ENCODE data around the gene TPSAB1. TPM values are rescaled to one million over a fixed set of nuclear protein-coding genes. Genes with fewer than 3 reads are reported as not detected.
A peak's percentile ranks its signal among the peaks of the same experiment; 100 is the strongest.
"Not testable (repeated sequence)": the region's sequence is repeated elsewhere in the genome, so short reads cannot be mapped to it uniquely, and the experiment has no call there.

Gene TPSAB1
- polyA plus RNA-seq, 1 donor: 0.30 TPM

- peak; percentile 18 to 45 for DNase-seq
- no CpG with 5 or more reads among the region's 9 CpGs for WGBS (ENCODE audit: insufficient coverage, low lambda C conversion rate)
- Histone ChIP-seq H3K4me3 (ENCODE audit: low read length) (no peak overlapping the region), H3K36me3 (ENCODE audit: control insufficient read depth, insufficient read depth, low read length) (no peaks in the 10 kb centered on the region), H3K9me3 (ENCODE audit: control insufficient read depth, low read depth, low read length) (no peaks in the 10 kb centered on the region), H3K4me1 (ENCODE audit: control insufficient read depth, insufficient read depth, low read length) (peaks cover 14% of the 10 kb centered on the region), H3K27me3 (ENCODE audit: control insufficient read depth, insufficient read depth, low read length) (no peaks in the 10 kb centered on the region), H3K27ac (ENCODE audit: low read length) (no peak overlapping the region)
These were observed 15.9 kb upstream of the TPSAB1 start for GRCh38 chr16:1224558-1224957.

- no CpG with 5 or more reads among the region's 10 CpGs for WGBS (ENCODE audit: insufficient coverage, low lambda C conversion rate)
These were observed 15.5 kb upstream of the TPSAB1 start, which contains the start of gene TPSG1 for GRCh38 chr16:1225051-1225451. Gene TPSG1 (minus strand): TSS chr16:1225268. CDS start chr16:1225252, 16 bp downstream.

GRCh38 chr16:1225728-1226311 is 14.7 kb upstream of the TPSAB1 start:
- not testable (repeated sequence) for DNase-seq; H3K4me3 ChIP-seq (ENCODE audit: low read length); H3K27ac ChIP-seq (ENCODE audit: low read length); H3K27me3 ChIP-seq (ENCODE audit: control insufficient read depth, insufficient read depth, low read length); H3K9me3 ChIP-seq (ENCODE audit: control insufficient read depth, low read depth, low read length); H3K36me3 ChIP-seq (ENCODE audit: control insufficient read depth, insufficient read depth, low read length)
- H3K4me1 ChIP-seq (ENCODE audit: control insufficient read depth, insufficient read depth, low read length): peaks cover 14% of the 10 kb centered on the region
- WGBS (ENCODE audit: insufficient coverage, low lambda C conversion rate): no CpG with 5 or more reads among the region's 24 CpGs

More at GRCh38 chr16:1225051-1225451, 15.5 kb upstream of the TPSAB1 start, which contains the start of gene TPSG1:
- no peaks in the 10 kb centered on the region for H3K27me3 ChIP-seq (ENCODE audit: control insufficient read depth, insufficient read depth, low read length)
- peak; percentile 56 to 77 for DNase-seq
- H3K4me3 ChIP-seq (ENCODE audit: low read length): no peak within 1 kb of the TSS
- H3K36me3 ChIP-seq (ENCODE audit: control insufficient read depth, insufficient read depth, low read length): no peaks in the 10 kb centered on the region
- no peak within 1 kb of the TSS for H3K27ac ChIP-seq (ENCODE audit: low read length)
- H3K9me3 ChIP-seq (ENCODE audit: control insufficient read depth, low read depth, low read length): no peaks in the 10 kb centered on the region
- H3K4me1 ChIP-seq (ENCODE audit: control insufficient read depth, insufficient read depth, low read length): peaks cover 14% of the 10 kb centered on the region

GRCh38 chr16:1226692-1227091 is 13.8 kb upstream of the TPSAB1 start:
- not testable (repeated sequence) for H3K4me3 ChIP-seq (ENCODE audit: low read length); H3K9me3 ChIP-seq (ENCODE audit: control insufficient read depth, low read depth, low read length); H3K36me3 ChIP-seq (ENCODE audit: control insufficient read depth, insufficient read depth, low read length); DNase-seq; H3K27me3 ChIP-seq (ENCODE audit: control insufficient read depth, insufficient read depth, low read length); H3K27ac ChIP-seq (ENCODE audit: low read length)
- WGBS (ENCODE audit: insufficient coverage, low lambda C conversion rate): no CpG with 5 or more reads among the region's 14 CpGs
- peaks cover 14% of the 10 kb centered on the region for H3K4me1 ChIP-seq (ENCODE audit: control insufficient read depth, insufficient read depth, low read length)

- H3K27me3 ChIP-seq (ENCODE audit: control insufficient read depth, insufficient read depth, low read length); H3K4me3 ChIP-seq (ENCODE audit: low read length); H3K36me3 ChIP-seq (ENCODE audit: control insufficient read depth, insufficient read depth, low read length); H3K9me3 ChIP-seq (ENCODE audit: control insufficient read depth, low read depth, low read length); DNase-seq; H3K27ac ChIP-seq (ENCODE audit: low read length): not testable (repeated sequence)
- 0% methylated on average over 1 of the region's 7 CpGs for WGBS (ENCODE audit: insufficient coverage, low lambda C conversion rate)
- peaks cover 14% of the 10 kb centered on the region for H3K4me1 ChIP-seq (ENCODE audit: control insufficient read depth, insufficient read depth, low read length)
These were observed 12.3 kb upstream of the TPSAB1 start for GRCh38 chr16:1228227-1228626.

- not testable (repeated sequence) for H3K36me3 ChIP-seq (ENCODE audit: control insufficient read depth, insufficient read depth, low read length); H3K27me3 ChIP-seq (ENCODE audit: control insufficient read depth, insufficient read depth, low read length); H3K27ac ChIP-seq (ENCODE audit: low read length); H3K9me3 ChIP-seq (ENCODE audit: control insufficient read depth, low read depth, low read length); DNase-seq; H3K4me3 ChIP-seq (ENCODE audit: low read length)
- no CpG with 5 or more reads among the region's 13 CpGs for WGBS (ENCODE audit: insufficient coverage, low lambda C conversion rate)
- H3K4me1 ChIP-seq (ENCODE audit: control insufficient read depth, insufficient read depth, low read length): peaks cover 12% of the 10 kb centered on the region
These were observed 11.0 kb upstream of the TPSAB1 start for GRCh38 chr16:1229476-1229875.

GRCh38 chr16:1230084-1230470 is 10.4 kb upstream of the TPSAB1 start, which contains the start of gene TPSB2:
Gene TPSB2 (minus strand): TSS chr16:1230184. CDS start chr16:1229951, 233 bp downstream.
- not testable (repeated sequence) for H3K27ac ChIP-seq (ENCODE audit: low read length); H3K4me3 ChIP-seq (ENCODE audit: low read length); H3K36me3 ChIP-seq (ENCODE audit: control insufficient read depth, insufficient read depth, low read length); DNase-seq; H3K4me1 ChIP-seq (ENCODE audit: control insufficient read depth, insufficient read depth, low read length); H3K9me3 ChIP-seq (ENCODE audit: control insufficient read depth, low read depth, low read length); H3K27me3 ChIP-seq (ENCODE audit: control insufficient read depth, insufficient read depth, low read length)
- no CpG with 5 or more reads among the region's 11 CpGs for WGBS (ENCODE audit: insufficient coverage, low lambda C conversion rate)

- H3K9me3 ChIP-seq (ENCODE audit: control insufficient read depth, low read depth, low read length); H3K4me3 ChIP-seq (ENCODE audit: low read length); DNase-seq; H3K27me3 ChIP-seq (ENCODE audit: control insufficient read depth, insufficient read depth, low read length); H3K4me1 ChIP-seq (ENCODE audit: control insufficient read depth, insufficient read depth, low read length); H3K27ac ChIP-seq (ENCODE audit: low read length); H3K36me3 ChIP-seq (ENCODE audit: control insufficient read depth, insufficient read depth, low read length): not testable (repeated sequence)
- WGBS (ENCODE audit: insufficient coverage, low lambda C conversion rate): no CpG with 5 or more reads among the region's 17 CpGs
These were observed 9.9 kb upstream of the TPSAB1 start for GRCh38 chr16:1230471-1231212.

GRCh38 chr16:1231301-1231700 is 9.2 kb upstream of the TPSAB1 start:
- not testable (repeated sequence) for DNase-seq

GRCh38 chr16:1232049-1232748 is 8.3 kb upstream of the TPSAB1 start:
- WGBS (ENCODE audit: insufficient coverage, low lambda C conversion rate): no CpG with 5 or more reads among the region's 47 CpGs
- not testable (repeated sequence) for H3K4me1 ChIP-seq (ENCODE audit: control insufficient read depth, insufficient read depth, low read length); H3K4me3 ChIP-seq (ENCODE audit: low read length); H3K27me3 ChIP-seq (ENCODE audit: control insufficient read depth, insufficient read depth, low read length); H3K9me3 ChIP-seq (ENCODE audit: control insufficient read depth, low read depth, low read length); DNase-seq; H3K36me3 ChIP-seq (ENCODE audit: control insufficient read depth, insufficient read depth, low read length); H3K27ac ChIP-seq (ENCODE audit: low read length)

More at GRCh38 chr16:1231301-1231700, 9.2 kb upstream of the TPSAB1 start:
- not testable (repeated sequence) for H3K9me3 ChIP-seq (ENCODE audit: control insufficient read depth, low read depth, low read length); H3K36me3 ChIP-seq (ENCODE audit: control insufficient read depth, insufficient read depth, low read length); H3K27ac ChIP-seq (ENCODE audit: low read length); H3K4me1 ChIP-seq (ENCODE audit: control insufficient read depth, insufficient read depth, low read length); H3K27me3 ChIP-seq (ENCODE audit: control insufficient read depth, insufficient read depth, low read length); H3K4me3 ChIP-seq (ENCODE audit: low read length)
- WGBS (ENCODE audit: insufficient coverage, low lambda C conversion rate): no CpG with 5 or more reads among the region's 7 CpGs

Data from large intestine (tissue), 3 donors.